Fibroblast of mammary gland (primary cell): ENCODE measurements around the gene TELO2.

ENCODE experiments used
- DNase-seq: peaks from one replicate; pipeline ENCODE4 v3.0.0-alpha.2; 2010; ENCODE audit warnings: low read depth
- H3K4me3 ChIP-seq: 2 replicates; pipeline ENCODE4 v1.5.1; 2011; ENCODE audit warnings: low read depth, mild to moderate bottlenecking, low read length, moderate library complexity; ENCODE audit not compliant: control insufficient read depth
- CTCF ChIP-seq: conservative IDR thresholded peaks from 2 replicates; pipeline ENCODE4 v1.5.1; 2011; ENCODE audit warnings: low read depth, low read length, inconsistent platforms; ENCODE audit not compliant: control insufficient read depth, insufficient read depth

Gene TELO2

GRCh38 chr16:1509307-1510221, 16.4 kb downstream of the TELO2 start:
- no peak overlapping the region for H3K4me3 ChIP-seq

GRCh38 chr16:1510272-1510671, 17.1 kb downstream of the TELO2 start:
- no peak for DNase-seq
- no peak for TF ChIP-seq CTCF
- H3K4me3 ChIP-seq = no peak overlapping the region

More at GRCh38 chr16:1509307-1510221, 16.4 kb downstream of the TELO2 start:
- DNase-seq = no peak
- no peak for TF ChIP-seq CTCF

DNA sequence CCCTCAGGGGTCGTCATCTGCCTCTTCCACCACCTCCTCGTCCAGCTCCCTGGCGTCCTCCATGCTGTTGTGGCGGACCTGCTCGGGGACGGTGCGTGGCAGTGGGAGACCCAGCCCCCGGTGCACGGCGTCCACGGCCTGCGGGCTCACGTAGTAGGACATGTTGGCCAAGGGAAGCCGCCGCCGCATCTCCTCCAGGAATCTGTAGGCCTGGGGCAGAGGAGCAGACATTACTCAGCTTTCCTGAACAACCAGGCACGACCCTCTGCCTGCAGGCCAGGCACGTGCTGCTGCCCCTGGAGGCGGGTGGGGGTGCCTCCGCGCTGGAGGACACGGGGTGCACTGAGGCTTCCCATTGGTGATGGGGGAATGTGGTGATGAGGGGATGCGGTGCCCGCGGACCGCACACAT, 17.8 kb downstream of the TELO2 start:
- no peak for DNase-seq
- H3K4me3 ChIP-seq = no peak overlapping the region
- TF ChIP-seq CTCF = no peak

- TF ChIP-seq CTCF = no peak
- no peak overlapping the region for H3K4me3 ChIP-seq
- no peak for DNase-seq
Observed at GRCh38 chr16:1511662-1512569, 18.8 kb downstream of the TELO2 start.

- H3K4me3 ChIP-seq = no peak overlapping the region
- TF ChIP-seq CTCF = no peak
- DNase-seq = no peak
Observed at GRCh38 chr16:1512774-1513173, 19.6 kb downstream of the TELO2 start.

DNA sequence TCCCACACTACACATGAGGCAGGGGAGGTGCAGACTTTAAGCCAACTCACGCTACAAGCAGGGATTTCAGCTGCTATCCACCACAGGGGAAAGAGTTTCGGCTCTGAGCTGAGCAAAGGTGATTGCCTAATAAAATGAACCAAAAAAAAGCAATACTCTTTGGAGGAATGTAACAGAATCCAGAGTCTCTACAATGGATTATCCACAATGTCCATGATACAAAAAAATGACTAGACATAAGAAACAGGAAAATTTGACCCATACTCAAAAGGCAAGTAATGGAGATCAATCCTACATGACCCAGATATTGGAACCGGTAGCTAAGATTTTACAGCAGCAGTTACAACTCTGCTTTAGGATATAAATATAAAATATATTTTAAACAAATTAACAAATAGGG, 21.3 kb downstream of the TELO2 start:
- no peak overlapping the region for H3K4me3 ChIP-seq
- DNase-seq = no peak
- no peak for TF ChIP-seq CTCF
